ENCODE data around the gene ZNF664.

DNA sequence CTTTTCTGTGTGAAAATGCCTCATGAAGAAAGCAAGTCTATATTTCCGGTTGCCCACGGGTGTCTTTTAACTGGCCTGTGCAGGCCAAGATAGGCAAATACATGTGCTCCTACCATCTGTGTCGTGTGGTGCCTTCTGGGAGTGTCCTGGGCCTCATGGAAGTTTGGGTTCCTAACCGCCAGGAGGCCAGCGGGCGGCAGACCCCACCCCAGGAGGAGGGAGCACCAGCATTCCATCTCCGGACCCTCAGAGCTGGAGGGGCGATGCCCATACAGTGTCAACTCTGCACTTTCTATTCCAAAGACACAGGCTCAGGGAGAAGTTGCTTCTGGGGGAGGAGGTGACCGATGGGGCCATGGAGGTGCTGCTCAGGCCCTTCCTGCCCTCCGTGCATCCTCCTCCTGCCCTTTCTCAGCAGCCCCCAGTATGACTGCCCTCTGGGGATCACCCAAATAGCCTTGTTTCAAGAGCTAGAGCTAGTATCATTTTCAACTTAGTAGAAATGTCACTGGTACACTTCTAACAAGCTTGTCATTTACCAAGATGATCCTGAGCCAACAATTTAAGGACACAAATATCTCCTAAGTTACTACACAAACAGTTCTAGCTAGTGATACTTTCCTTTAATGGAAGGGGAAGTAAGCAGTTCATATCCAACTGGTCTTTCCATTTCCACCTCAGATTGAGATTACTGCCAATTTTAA lies 18.2 kb upstream of the ZNF664 start:
- TF ChIP-seq, protein P1, sequence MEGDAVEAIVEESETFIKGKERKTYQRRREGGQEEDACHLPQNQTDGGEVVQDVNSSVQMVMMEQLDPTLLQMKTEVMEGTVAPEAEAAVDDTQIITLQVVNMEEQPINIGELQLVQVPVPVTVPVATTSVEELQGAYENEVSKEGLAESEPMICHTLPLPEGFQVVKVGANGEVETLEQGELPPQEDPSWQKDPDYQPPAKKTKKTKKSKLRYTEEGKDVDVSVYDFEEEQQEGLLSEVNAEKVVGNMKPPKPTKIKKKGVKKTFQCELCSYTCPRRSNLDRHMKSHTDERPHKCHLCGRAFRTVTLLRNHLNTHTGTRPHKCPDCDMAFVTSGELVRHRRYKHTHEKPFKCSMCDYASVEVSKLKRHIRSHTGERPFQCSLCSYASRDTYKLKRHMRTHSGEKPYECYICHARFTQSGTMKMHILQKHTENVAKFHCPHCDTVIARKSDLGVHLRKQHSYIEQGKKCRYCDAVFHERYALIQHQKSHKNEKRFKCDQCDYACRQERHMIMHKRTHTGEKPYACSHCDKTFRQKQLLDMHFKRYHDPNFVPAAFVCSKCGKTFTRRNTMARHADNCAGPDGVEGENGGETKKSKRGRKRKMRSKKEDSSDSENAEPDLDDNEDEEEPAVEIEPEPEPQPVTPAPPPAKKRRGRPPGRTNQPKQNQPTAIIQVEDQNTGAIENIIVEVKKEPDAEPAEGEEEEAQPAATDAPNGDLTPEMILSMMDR (IDR thresholded peaks at IDR 0.05), result no peak
- TF ChIP-seq POLR2A (IDR thresholded peaks at IDR 0.05), result no peak
